DMS79 (cell line): ENCODE results near the gene BCAS3.

Experiments used
- DNase-seq: peaks from one replicate; lab custom pipeline; 2025; lab: John Stamatoyannopoulos, UW

The BCAS3 gene

GRCh38 chr17:61316633-61317032 is 639.0 kb downstream of the BCAS3 start:
- DNase-seq = no peak

GRCh38 chr17:61317779-61318178 is 640.1 kb downstream of the BCAS3 start:
- DNase-seq = no peak

GRCh38 chr17:61318684-61319098 is 641.0 kb downstream of the BCAS3 start:
- no peak for DNase-seq

GRCh38 chr17:61321344-61321743 is 643.7 kb downstream of the BCAS3 start:
- DNase-seq = no peak

GRCh38 chr17:61322325-61323002 is 644.8 kb downstream of the BCAS3 start:
- DNase-seq = no peak

- no peak for DNase-seq
Observed at GRCh38 chr17:61323003-61323908, 645.6 kb downstream of the BCAS3 start.

GRCh38 chr17:61323909-61324868 is 646.5 kb downstream of the BCAS3 start:
- DNase-seq = no peak

GRCh38 chr17:61324950-61325349 is 647.3 kb downstream of the BCAS3 start:
- DNase-seq = no peak

GRCh38 chr17:61325382-61326073 is 647.9 kb downstream of the BCAS3 start:
- no peak for DNase-seq

- no peak for DNase-seq
Observed at GRCh38 chr17:61326330-61326729, 648.7 kb downstream of the BCAS3 start.

GRCh38 chr17:61328351-61328750 is 650.7 kb downstream of the BCAS3 start:
- no peak for DNase-seq

GRCh38 chr17:61330174-61331150 is 652.8 kb downstream of the BCAS3 start:
- no peak for DNase-seq

- DNase-seq = no peak
Observed at GRCh38 chr17:61331178-61331577, 653.5 kb downstream of the BCAS3 start.

GRCh38 chr17:61331886-61332285 is 654.2 kb downstream of the BCAS3 start:
- DNase-seq = no peak

- DNase-seq = no peak
Observed at GRCh38 chr17:61333136-61333535, 655.5 kb downstream of the BCAS3 start.

GRCh38 chr17:61334673-61335072 is 657.0 kb downstream of the BCAS3 start:
- no peak for DNase-seq

GRCh38 chr17:61335105-61335844 is 657.6 kb downstream of the BCAS3 start:
- DNase-seq = no peak

- peak; percentile 72 for DNase-seq
Observed at GRCh38 chr17:61335845-61336655, 658.4 kb downstream of the BCAS3 start.

- no peak for DNase-seq
Observed at GRCh38 chr17:61337290-61337689, 659.6 kb downstream of the BCAS3 start.
